SH-SY5Y (cell line): ENCODE data around the gene FSHB.

ENCODE experiments used
- GATA2 ChIP-seq: IDR thresholded peaks from 2 replicates; pipeline ENCODE4 v1.6.1; 2011; ENCODE audit warnings: mild to moderate bottlenecking, low read depth, low read length
- GATA3 ChIP-seq: IDR thresholded peaks from 2 replicates; pipeline ENCODE4 v1.6.1; 2011; ENCODE audit warnings: low read depth, mild to moderate bottlenecking, low read length, moderate library complexity

DNA sequence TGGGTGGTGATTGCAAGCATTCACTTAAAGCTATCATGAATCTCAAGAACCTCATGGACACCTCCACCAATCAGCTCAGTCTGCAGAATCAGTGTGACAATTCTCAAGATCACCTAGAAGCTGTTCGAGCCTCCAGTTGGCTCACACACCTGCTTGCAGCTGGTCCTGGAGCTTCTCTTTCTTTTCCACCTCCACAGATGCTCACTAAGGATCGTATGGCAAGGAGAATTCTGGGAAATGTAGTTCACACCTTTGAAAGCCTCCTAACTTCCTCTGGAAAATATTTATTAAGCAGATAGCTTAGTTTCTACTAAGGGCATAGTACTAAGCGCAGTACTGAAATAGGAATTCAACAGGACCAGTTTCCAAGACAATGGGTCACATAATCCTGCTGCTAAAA is 26.2 kb downstream of the FSHB start:
- no peak for TF ChIP-seq GATA3
- TF ChIP-seq GATA2: no peak
